CD4-positive, alpha-beta T cell treated with Interleukin-17A for 4 hours (primary cell): ENCODE measurements around the gene TMEM181.

Experiments used
- DNase-seq: peaks from one replicate; pipeline ENCODE4 v3.0.0-alpha.2; 2020; ENCODE audit warnings: mixed read lengths

TMEM181 gene

DNA sequence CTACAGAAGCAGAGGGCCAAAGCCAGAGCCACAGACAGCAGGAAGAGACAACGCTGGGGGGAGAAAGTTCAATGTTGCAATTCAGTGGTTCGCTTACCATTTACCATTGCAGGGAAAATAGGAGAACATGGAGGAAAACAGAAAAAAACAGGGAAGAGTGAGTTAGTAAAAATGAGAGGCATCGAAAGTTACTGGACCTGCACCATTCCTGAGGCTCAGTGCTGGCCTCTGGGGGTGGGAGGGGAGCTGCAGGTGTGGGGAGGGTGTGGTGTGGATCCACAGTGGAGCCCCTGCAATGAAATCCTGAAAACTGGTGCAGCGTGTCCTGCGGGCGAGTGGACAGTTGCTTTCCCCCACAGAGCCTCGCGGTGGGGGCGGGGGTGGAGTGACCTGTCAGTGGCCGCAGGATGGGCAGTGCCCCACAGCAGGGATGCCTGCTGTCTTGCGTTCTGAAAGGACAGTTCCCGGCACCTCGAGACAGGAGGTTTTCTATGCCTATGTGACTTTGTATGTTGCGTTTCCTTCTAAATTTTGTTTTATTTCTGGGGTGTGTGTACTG, 5.7 kb downstream of the TMEM181 start:
- no peak for DNase-seq

- DNase-seq, result no peak
Measured at GRCh38 chr6:158566207-158566818, 6.4 kb downstream of the TMEM181 start.

DNA sequence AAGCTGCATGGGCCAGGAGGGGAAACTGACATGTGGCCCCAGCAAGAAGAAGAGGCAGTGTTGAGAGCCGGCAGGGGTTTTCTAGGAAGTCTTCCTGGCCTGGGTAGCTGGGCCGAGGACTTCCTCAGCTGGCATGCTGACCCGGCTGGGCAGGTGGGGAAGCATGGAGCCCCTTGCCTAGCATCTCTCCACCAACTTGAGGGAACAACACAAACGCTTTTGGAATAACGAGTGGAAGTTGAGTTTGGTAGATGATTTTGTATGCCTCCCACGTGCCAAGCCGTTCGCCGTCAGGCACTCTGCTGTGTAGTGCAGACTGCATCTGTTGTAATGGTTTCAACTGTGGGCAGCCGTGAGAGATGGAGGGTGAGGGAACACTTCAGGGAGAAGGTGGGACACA, 7.3 kb downstream of the TMEM181 start:
- DNase-seq, result no peak

- peak; percentile 22 for DNase-seq
Measured at GRCh38 chr6:158567871-158568401, 8.0 kb downstream of the TMEM181 start.

GRCh38 chr6:158568549-158568948, 8.7 kb downstream of the TMEM181 start:
- no peak for DNase-seq

DNA sequence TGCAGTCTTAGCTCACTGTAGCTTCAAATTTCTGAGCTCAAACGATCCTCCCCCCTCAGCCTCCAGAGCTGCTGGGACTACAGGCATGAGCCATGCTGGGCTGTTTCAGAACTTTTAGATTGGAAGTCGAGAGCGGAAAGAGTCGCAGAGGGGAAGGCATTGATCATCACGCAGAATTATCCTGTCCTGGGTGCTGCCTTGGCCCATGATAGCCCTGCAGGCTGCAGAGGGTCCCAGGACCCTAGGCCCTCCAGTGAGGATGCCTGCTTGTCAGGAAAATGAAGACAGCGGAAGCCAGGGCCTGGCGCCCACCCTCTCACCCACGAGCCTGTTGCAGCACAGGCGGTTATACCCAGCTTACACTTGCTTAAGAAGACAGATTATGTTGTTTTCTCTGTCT, 9.1 kb downstream of the TMEM181 start:
- no peak for DNase-seq

DNA sequence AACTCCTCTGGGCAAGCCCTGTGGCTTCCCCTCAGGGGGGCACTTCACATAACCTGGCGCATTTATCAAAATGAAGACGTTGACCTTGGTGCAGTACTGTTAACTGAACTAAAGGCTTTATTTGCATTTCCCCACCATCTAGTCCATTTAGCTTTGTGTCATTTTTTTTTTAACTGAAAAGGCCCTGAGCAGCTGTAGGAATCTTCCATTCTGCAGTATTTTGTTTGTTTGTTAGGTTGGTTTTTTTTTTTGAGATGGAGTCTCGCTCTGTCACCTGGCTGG, 10.7 kb downstream of the TMEM181 start:
- no peak for DNase-seq

DNA sequence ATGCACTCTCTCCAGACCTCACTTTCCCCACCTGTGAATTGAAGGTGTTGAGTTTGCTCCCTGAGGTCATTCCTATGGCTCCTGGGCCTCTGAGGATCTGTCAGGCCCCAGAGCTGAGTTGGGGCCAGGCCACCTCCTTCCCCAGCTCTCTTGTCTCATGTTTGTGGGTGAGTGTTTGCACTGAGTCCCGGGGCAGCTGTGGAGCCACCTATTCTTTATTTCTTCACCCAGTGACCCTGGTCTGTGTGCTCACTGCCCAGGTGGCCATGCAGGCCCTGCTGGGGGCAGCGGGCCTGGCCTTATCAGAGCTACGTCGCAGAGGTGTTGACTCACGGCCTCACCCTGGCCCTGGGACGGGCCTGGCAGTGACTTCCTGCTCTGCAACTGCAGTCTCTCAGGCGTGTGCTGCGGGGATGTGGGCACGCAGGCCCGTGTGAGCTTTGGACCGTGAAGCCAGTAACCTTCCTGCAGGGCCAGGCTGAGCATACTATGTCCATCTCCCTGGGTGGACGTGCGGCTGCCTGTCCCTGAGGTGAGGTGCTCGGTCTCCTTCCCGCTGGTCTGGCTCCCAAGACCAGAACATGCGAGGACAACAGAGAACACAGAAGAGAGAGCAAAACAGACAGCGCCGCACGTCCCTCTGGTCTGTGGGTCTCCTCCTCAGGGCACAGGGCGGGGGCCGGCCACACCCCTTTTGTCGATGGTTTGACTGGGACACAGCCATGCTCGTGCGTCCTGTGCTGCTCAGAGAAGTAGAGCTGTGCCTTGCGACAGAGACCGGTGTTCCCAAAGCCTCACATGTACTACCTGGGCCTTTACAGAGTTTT, 12.1 kb downstream of the TMEM181 start:
- peak; percentile 12 for DNase-seq

GRCh38 chr6:158572653-158573541, 13.0 kb downstream of the TMEM181 start:
- DNase-seq, result no peak

DNA sequence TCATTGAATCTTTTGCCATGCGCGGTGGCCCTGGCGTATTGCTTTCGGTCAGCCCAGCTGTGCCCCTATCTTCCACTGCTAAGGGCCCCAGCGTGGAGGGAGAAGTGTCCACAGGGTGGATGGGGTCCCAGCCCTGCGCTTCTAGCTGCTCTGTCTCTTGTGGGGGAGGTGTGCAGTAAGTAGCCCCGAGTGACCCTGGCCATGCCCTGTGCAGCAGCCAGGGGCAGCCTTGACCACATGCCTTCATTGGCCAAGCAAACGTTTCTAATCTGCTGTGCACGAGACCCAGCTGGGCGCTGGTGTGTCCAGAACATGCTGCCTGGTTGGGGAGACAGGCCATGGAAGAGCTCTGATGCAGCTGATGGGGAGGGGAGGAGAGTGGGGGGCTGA, 13.6 kb downstream of the TMEM181 start:
- DNase-seq, result no peak

GRCh38 chr6:158574800-158575199, 14.9 kb downstream of the TMEM181 start:
- DNase-seq, result no peak

GRCh38 chr6:158575550-158575949, 15.7 kb downstream of the TMEM181 start:
- DNase-seq, result no peak

- no peak for DNase-seq
Measured at GRCh38 chr6:158584236-158584651, 24.4 kb downstream of the TMEM181 start.

DNA sequence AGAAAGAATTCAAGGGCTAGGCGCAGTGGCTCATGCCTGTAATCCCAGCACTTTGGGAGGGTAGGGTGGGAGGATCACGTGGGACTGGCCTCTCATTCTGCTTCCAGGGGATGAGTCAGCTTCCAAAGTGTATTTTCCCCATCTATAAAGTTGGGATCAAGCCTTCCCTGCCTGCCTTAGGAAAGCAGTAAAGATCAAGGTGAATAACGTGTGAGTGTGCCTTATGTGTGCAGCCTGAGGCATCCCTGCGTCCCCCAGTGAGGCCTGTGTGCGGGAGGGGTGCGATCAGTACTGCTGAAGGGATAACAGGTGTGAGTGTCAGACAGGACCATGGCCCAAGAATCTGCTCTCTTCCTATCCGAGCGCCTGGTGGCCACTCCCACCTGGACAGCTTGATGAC, 26.8 kb downstream of the TMEM181 start:
- no peak for DNase-seq

DNA sequence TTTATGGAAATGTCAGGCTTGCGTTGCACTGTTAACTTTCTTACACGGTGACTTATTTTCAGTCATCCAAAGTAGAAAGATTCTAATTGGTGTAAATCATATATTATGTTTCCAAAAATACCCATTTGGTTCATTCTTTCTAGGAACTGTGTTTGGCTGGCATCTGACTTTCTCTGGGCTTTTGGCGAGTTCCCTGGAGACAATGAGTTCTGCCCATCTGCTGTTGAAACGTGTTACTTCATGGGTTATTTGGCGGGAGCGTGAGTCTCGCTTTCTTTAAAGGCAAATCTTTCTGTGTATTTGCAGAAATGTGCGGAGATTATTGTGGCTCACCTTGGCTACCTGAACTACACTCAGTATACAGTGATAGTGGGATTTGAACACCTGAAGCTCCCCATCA, 29.5 kb downstream of the TMEM181 start:
- DNase-seq, result no peak

DNA sequence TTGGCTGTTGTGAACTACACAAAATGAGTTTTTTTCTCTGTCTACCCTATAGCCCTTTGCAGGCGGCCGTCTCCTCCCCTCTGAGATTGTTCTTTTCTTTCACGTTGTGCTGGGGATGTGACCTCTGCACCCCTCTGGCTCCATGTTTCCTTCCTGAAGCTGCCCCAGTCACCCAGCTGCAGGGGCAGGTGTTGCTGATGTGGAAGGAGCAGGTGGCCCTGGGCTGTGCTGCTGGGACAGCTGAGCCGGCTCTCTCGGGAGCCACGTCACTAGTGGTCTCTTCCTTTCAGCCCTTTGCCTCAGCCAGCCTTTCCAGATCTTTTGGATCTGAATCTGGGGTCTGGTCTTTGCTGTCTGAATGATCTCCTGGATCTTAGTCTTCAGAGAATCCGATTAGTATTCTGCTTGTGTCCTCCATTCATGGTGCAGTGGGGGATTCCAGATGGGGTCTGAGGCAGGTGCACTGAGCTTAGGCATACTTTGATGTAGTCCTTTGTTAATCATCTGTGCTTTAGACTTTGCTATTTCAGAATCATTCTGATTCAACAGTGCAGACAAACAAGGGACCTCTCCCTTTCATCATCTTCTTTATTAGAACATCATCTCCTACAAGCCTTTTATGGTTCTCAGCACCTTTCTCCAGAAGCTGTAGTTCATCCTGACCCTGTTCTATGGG, 31.4 kb downstream of the TMEM181 start:
- no peak for DNase-seq

DNA sequence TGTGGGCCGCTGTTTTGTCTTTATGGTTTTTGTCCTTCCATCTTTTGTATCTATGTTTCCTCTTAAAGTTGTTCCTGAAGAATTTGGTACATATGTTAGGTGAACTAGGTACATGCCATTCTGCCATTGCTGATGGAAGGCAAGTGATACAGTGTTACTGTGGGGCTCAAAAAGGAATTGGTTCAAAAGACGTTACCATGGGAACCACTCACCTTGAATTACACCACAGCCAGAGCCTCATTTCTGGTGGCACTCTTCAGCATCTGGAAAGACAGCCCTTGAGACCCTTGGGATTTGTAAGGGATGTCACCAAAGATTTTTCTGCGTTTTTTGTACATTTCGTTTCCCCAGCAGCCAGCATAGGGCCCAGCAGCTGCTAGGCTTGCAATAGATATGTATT, 31.9 kb downstream of the TMEM181 start:
- no peak for DNase-seq

- no peak for DNase-seq
Measured at GRCh38 chr6:158593670-158594069, 33.8 kb downstream of the TMEM181 start.

- DNase-seq, result peak; percentile 35
Measured at GRCh38 chr6:158595223-158595622, 35.3 kb downstream of the TMEM181 start.

- DNase-seq, result no peak
Measured at GRCh38 chr6:158596861-158597260, 37.0 kb downstream of the TMEM181 start.

DNA sequence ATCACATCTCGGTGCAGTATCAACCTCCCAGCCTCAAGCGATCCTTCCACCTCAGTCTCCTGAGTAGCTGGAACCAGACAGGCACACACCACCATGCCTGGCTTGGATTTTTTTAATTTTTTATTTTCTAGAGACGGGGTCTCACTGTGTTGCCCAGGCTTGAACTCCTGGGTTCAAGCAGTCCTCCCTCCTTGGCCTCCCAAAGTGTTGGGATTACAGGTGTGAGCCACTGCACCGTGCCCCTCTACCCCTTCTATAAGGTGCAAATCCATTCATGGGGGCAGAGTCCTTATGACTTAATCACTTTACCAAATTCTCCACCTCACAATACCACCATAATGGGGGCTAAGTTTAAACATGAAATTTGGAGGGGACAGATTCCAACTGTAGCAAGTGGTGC, 37.7 kb downstream of the TMEM181 start:
- no peak for DNase-seq

DNA sequence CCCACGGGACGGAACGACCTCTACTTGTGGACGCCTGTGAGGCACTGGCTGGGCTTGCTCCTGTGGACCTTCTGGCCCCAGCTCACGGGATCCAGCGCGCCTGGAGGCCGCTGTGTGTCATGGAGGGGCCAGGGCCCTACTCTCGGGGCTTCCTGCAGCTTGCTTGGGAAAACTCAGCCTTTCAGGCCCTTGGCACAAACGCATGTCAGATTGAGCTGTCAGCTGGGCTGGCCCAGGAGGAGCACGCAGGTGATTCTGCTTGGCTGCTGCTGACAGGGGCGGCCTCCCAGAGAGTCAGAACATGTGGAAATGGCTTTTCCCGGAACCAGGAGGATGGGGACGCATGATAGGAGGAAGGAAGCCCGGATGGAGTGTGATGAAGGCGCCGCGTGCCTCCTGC, 39.7 kb downstream of the TMEM181 start:
- DNase-seq, result no peak
